ENCODE measurements around the gene NUBPL.

GRCh38 chr14:31660191-31660590 lies 99.0 kb downstream of the NUBPL start:
- TF ChIP-seq CTCF (conservative IDR thresholded peaks at IDR 0.05 in 1 of 2, IDR thresholded peaks at IDR 0.05 in 1 of 2; ENCODE audit: extremely low read depth in 1 of 2, insufficient read depth in 1 of 2, low read depth in 1 of 2, low read length in 2 of 2) (no peak), EZH2 (IDR thresholded peaks at IDR 0.05; ENCODE audit: borderline replicate concordance, low read length) (no peak)

Data from mammary epithelial cell (primary cell).